Endothelial cell (in vitro differentiated cells): ENCODE results near the gene TGM2. TPM values are rescaled to one million over a fixed set of nuclear protein-coding genes. Genes with fewer than 3 reads are reported as not detected.

Source experiments
- DNase-seq: peaks from one replicate; pipeline ENCODE4 v3.0.0; 2021; ENCODE audit warnings: low spot score
- H3K27ac Mint-ChIP-seq: one replicate; pipeline ENCODE4 v1.8.0; 2021; ENCODE audit warnings: mixed read lengths, inconsistent platforms; ENCODE audit not compliant: unreplicated experiment
- H3K27me3 Mint-ChIP-seq: one replicate; pipeline ENCODE4 v1.8.0; 2021; ENCODE audit warnings: mild to moderate bottlenecking, moderate library complexity, mixed read lengths, inconsistent platforms; ENCODE audit not compliant: unreplicated experiment
- H3K36me3 Mint-ChIP-seq: one replicate; pipeline ENCODE4 v1.8.0; 2021; ENCODE audit warnings: mild to moderate bottlenecking, low read depth, mixed read lengths, inconsistent platforms; ENCODE audit not compliant: unreplicated experiment
- H3K4me1 Mint-ChIP-seq: one replicate; pipeline ENCODE4 v1.8.0; 2021; ENCODE audit warnings: mild to moderate bottlenecking, mixed read lengths, inconsistent platforms; ENCODE audit not compliant: unreplicated experiment
- H3K4me3 Mint-ChIP-seq: one replicate; pipeline ENCODE4 v1.8.0; 2021; ENCODE audit warnings: mild to moderate bottlenecking, mixed read lengths, inconsistent platforms; ENCODE audit not compliant: unreplicated experiment
- H3K9me3 Mint-ChIP-seq: one replicate; pipeline ENCODE4 v1.8.0; 2021; ENCODE audit warnings: mixed read lengths, inconsistent platforms; ENCODE audit not compliant: unreplicated experiment
- CTCF ChIP-seq: fragments of 200-600 bp; sonication (generic); IDR thresholded peaks from one replicate; pipeline ENCODE4 v1.5.0; 2021; ENCODE audit warnings: antibody characterized with exemption; ENCODE audit not compliant: unreplicated experiment
- total RNA-seq: library from RNA; stranded (reverse); fragmentation: NEBNext Ultra II Directional; extraction: Animal tissue kit (Norgen Biotek cat#: 25700); gene quantifications from one replicate; pipeline ENCODE4 v1.2.1, GENCODE V29; 2021; ENCODE audit not compliant: unreplicated experiment

Gene TGM2
- total RNA-seq, 1 donor from 2014 or later = 216 TPM

GRCh38 chr20:38199501-38200390, 34.7 kb upstream of the TGM2 start:
- Mint-ChIP-seq H3K4me3 (no peak overlapping the region), H3K27ac (no peak overlapping the region), H3K36me3 (no peaks in the 10 kb centered on the region), H3K4me1 (peaks cover 8% of the 10 kb centered on the region), H3K27me3 (peaks cover 6% of the 10 kb centered on the region), H3K9me3 (no peaks in the 10 kb centered on the region)
- no peak for DNase-seq
- TF ChIP-seq CTCF = no peak

DNA sequence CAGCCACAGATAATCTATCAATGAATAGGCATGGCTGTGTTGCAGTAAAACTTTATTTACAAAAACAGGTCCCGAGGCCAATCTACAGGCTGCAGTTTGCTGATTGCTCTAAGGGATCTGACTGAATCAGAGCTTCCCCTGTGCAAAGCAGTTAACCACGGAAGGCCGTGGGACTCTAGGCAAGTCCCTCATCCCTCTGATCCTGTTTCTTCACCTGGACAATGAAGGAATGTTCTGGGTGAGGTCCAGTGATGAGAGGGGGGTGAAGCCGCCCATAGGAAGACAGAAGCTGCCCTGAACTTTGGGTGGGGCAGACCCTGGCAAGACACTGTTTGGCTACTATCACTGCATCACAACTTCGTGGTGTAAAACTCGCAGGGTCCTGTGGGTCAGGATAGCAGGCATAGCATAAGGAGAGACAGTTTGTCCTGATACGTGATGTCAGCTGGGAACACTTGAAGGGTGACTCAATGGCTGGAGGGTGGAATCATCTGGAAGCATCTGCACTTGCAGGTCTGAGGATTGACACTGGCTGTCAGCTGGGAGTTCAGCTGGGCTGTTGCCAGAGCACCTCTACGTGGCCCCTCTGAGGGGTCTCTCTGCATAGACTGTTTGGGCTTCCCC, 33.3 kb upstream of the TGM2 start:
- no peaks in the 10 kb centered on the region for H3K9me3 Mint-ChIP-seq
- no peak for TF ChIP-seq CTCF
- H3K27me3 Mint-ChIP-seq = peaks cover 11% of the 10 kb centered on the region
- no peak overlapping the region for H3K27ac Mint-ChIP-seq
- no peak for DNase-seq
- peaks cover 8% of the 10 kb centered on the region for H3K4me1 Mint-ChIP-seq
- H3K36me3 Mint-ChIP-seq = no peaks in the 10 kb centered on the region
- no peak overlapping the region for H3K4me3 Mint-ChIP-seq

GRCh38 chr20:38197619-38198018, 32.5 kb upstream of the TGM2 start:
- no peak for DNase-seq
- no peak for TF ChIP-seq CTCF
- Mint-ChIP-seq H3K4me3 (no peak overlapping the region), H3K27me3 (peaks cover 9% of the 10 kb centered on the region), H3K27ac (no peak overlapping the region), H3K36me3 (no peaks in the 10 kb centered on the region), H3K9me3 (no peaks in the 10 kb centered on the region), H3K4me1 (peaks cover 8% of the 10 kb centered on the region)

DNA sequence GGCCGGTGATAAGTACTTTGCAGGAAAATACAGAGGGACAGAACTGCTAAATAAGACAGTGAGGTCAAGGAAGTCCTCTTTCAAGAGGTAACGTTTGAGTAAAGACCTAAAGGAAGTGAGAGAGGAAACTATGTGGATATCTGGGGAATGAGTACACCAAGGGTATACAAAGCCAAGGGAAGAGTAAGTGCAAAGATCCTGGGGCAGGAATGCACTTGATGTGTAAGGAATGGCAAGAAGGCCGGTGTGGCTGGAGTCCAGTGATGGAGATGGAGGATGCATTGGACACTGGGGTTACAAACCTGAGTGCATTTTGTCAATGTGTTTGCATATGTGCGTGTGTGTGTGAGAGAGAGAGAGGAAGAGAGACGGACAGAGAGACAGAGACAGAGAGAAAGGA, 32.1 kb upstream of the TGM2 start:
- no peak for DNase-seq

More for the DNA sequence above, 32.1 kb upstream of the TGM2 start:
- Mint-ChIP-seq H3K27ac (no peak overlapping the region), H3K4me3 (no peak overlapping the region), H3K4me1 (peaks cover 8% of the 10 kb centered on the region), H3K27me3 (peaks cover 9% of the 10 kb centered on the region), H3K36me3 (no peaks in the 10 kb centered on the region), H3K9me3 (no peaks in the 10 kb centered on the region)
- TF ChIP-seq CTCF = no peak
